ENCODE results near the gene MFAP2. TPM values are rescaled to one million over a fixed set of nuclear protein-coding genes. Genes with fewer than 3 reads are reported as not detected.
A peak's percentile ranks its signal among the peaks of the same experiment; 100 is the strongest.

The MFAP2 gene
- polyA plus RNA-seq, 3 donors: not detected

GRCh38 chr1:17023573-17023972, 43.2 kb upstream of the MFAP2 start:
- no peaks in the 10 kb centered on the region for H3K9me3 Mint-ChIP-seq
- H3K27ac Mint-ChIP-seq: peak overlapping the region in 3 of 7 donors; percentile 25 to 72 (median 60)
- H3K36me3 ChIP-seq (replicated peaks in 1 of 2; ENCODE audit: control insufficient read depth in 1 of 2, insufficient read depth in 2 of 2, low read length in 2 of 2): peaks cover 97 to 100% of the 10 kb centered on the region in 2 donors
- intact Hi-C loops (cut with micrococcal nuclease): no loop called here
- no peak overlapping the region for H3K4me2 ChIP-seq (replicated peaks; ENCODE audit: extremely low read depth, low read length, poor library complexity, severe bottlenecking)
- peaks cover 21 to 28% of the 10 kb centered on the region in 2 donors for H3K4me1 ChIP-seq (ENCODE audit: control insufficient read depth in 1 of 2, insufficient read depth in 2 of 2, low read length in 2 of 2)
- no peak overlapping the region for H3K9ac ChIP-seq (ENCODE audit: insufficient read depth, low read length, poor library complexity, severe bottlenecking)
- H3K4me3 Mint-ChIP-seq: no peak overlapping the region
- TF ChIP-seq, protein P1, sequence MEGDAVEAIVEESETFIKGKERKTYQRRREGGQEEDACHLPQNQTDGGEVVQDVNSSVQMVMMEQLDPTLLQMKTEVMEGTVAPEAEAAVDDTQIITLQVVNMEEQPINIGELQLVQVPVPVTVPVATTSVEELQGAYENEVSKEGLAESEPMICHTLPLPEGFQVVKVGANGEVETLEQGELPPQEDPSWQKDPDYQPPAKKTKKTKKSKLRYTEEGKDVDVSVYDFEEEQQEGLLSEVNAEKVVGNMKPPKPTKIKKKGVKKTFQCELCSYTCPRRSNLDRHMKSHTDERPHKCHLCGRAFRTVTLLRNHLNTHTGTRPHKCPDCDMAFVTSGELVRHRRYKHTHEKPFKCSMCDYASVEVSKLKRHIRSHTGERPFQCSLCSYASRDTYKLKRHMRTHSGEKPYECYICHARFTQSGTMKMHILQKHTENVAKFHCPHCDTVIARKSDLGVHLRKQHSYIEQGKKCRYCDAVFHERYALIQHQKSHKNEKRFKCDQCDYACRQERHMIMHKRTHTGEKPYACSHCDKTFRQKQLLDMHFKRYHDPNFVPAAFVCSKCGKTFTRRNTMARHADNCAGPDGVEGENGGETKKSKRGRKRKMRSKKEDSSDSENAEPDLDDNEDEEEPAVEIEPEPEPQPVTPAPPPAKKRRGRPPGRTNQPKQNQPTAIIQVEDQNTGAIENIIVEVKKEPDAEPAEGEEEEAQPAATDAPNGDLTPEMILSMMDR (IDR thresholded peaks at IDR 0.05): no peak
- H3K4me1 Mint-ChIP-seq: peaks cover 33% of the 10 kb centered on the region
- no peaks in the 10 kb centered on the region for H3K9me3 ChIP-seq (replicated peaks in 1 of 2; ENCODE audit: control insufficient read depth in 1 of 2, insufficient read depth in 1 of 2, low read length in 2 of 2)
- peaks cover 87 to 99% of the 10 kb centered on the region in 2 donors for H3K36me3 Mint-ChIP-seq
- H3K27ac ChIP-seq (ENCODE audit: low read depth in 1 of 2, low read length in 2 of 2): peak overlapping the region in 1 of 2 donors; percentile 8
- peaks cover 46% of the 10 kb centered on the region for H4K20me1 ChIP-seq (ENCODE audit: insufficient read depth, low read length)
- no peaks in the 10 kb centered on the region for H3K27me3 Mint-ChIP-seq (ENCODE audit: low read depth in 3 of 3)
- H3K79me2 ChIP-seq (ENCODE audit: insufficient read depth, low read length): no peaks in the 10 kb centered on the region
- DNase-seq: no peak
- WGBS (ENCODE audit: insufficient coverage): 89% methylated on average over 1 of the region's 3 CpGs
- no peak overlapping the region for H2AFZ ChIP-seq (ENCODE audit: insufficient read depth, low read depth, low read length, poor library complexity, severe bottlenecking)
- H3K4me3 ChIP-seq (replicated peaks in 1 of 3; ENCODE audit: low read depth in 2 of 3, low read length in 3 of 3): no peak overlapping the region
- H3K27me3 ChIP-seq (ENCODE audit: control insufficient read depth in 2 of 2, insufficient read depth in 2 of 2, low read length in 2 of 2): no peaks in the 10 kb centered on the region

DNA sequence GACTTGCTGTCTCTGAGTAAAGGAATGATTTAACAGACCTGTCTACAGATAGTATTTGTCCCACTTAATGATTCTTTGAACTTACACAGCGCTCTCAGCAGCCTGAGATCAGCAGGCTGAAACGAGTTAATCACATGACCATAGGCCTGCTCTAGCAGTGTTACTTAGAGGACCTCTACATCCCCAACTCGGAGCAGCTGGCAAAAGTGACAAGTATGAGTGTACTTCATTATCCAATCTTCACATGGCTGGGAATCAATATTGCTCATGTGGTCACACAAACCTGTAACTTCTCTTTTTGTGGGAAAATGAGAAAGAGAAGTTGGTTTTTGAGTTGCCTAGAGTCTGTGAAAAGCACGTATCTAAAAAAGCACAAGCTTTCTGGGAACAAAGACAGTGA, 42.7 kb upstream of the MFAP2 start:
- Histone ChIP-seq H4K20me1 (ENCODE audit: insufficient read depth, low read length) (peaks cover 41% of the 10 kb centered on the region), H3K27me3 (ENCODE audit: control insufficient read depth in 2 of 2, insufficient read depth in 2 of 2, low read length in 2 of 2) (no peaks in the 10 kb centered on the region), H3K36me3 (replicated peaks in 1 of 2; ENCODE audit: control insufficient read depth in 1 of 2, insufficient read depth in 2 of 2, low read length in 2 of 2) (peaks cover 97 to 100% of the 10 kb centered on the region in 2 donors), H3K9ac (ENCODE audit: insufficient read depth, low read length, poor library complexity, severe bottlenecking) (no peak overlapping the region), H3K9me3 (replicated peaks in 1 of 2; ENCODE audit: control insufficient read depth in 1 of 2, insufficient read depth in 1 of 2, low read length in 2 of 2) (no peaks in the 10 kb centered on the region), H2AFZ (ENCODE audit: insufficient read depth, low read depth, low read length, poor library complexity, severe bottlenecking) (no peak overlapping the region), H3K27ac (ENCODE audit: low read depth in 1 of 2, low read length in 2 of 2) (peak overlapping the region in 1 of 2 donors; percentile 8), H3K4me2 (replicated peaks; ENCODE audit: extremely low read depth, low read length, poor library complexity, severe bottlenecking) (no peak overlapping the region), H3K4me3 (replicated peaks in 1 of 3; ENCODE audit: low read depth in 2 of 3, low read length in 3 of 3) (no peak overlapping the region), H3K79me2 (ENCODE audit: insufficient read depth, low read length) (no peaks in the 10 kb centered on the region), H3K4me1 (ENCODE audit: control insufficient read depth in 1 of 2, insufficient read depth in 2 of 2, low read length in 2 of 2) (peaks cover 21 to 26% of the 10 kb centered on the region in 2 donors)
- intact Hi-C loops (cut with micrococcal nuclease): no loop called here
- TF ChIP-seq, protein P1 (IDR thresholded peaks at IDR 0.05): no peak
- H3K4me3 Mint-ChIP-seq: no peak overlapping the region
- DNase-seq: peak in 2 of 3 donors; percentile 12 to 21
- no peaks in the 10 kb centered on the region for H3K27me3 Mint-ChIP-seq (ENCODE audit: low read depth in 3 of 3)
- H3K4me1 Mint-ChIP-seq: peaks cover 29% of the 10 kb centered on the region
- no CpG with 5 or more reads among the region's 4 CpGs for WGBS (ENCODE audit: insufficient coverage)
- H3K9me3 Mint-ChIP-seq: no peaks in the 10 kb centered on the region
- H3K27ac Mint-ChIP-seq: peak overlapping the region in 4 of 7 donors; percentile 25 to 72 (median 60)
- H3K36me3 Mint-ChIP-seq: peaks cover 87 to 99% of the 10 kb centered on the region in 2 donors
